Nephron (organoid): ENCODE measurements around the gene PIGS.
A peak's percentile ranks its signal among the peaks of the same experiment; 100 is the strongest.
"Not testable (repeated sequence)": the region's sequence is repeated elsewhere in the genome, so short reads cannot be mapped to it uniquely, and the experiment has no call there.

Source experiments
- H3K27ac Mint-ChIP-seq, 3 experiments: 2 replicates each; pipeline ENCODE4 v1.8.0; 2020; ENCODE audit warnings: mixed read lengths in 3 of 3, mild to moderate bottlenecking in 2 of 3, moderate library complexity in 1 of 3
- H3K27me3 Mint-ChIP-seq: 2 replicates; pipeline ENCODE4 v1.8.0; 2021; ENCODE audit warnings: low read depth, mild to moderate bottlenecking, moderate library complexity, mixed read lengths
- H3K36me3 Mint-ChIP-seq: 2 replicates; pipeline ENCODE4 v1.8.0; 2020; ENCODE audit warnings: low read depth, mixed read lengths
- H3K4me1 Mint-ChIP-seq: 2 replicates; pipeline ENCODE4 v1.8.0; 2020; ENCODE audit warnings: mixed read lengths
- H3K4me3 Mint-ChIP-seq, 3 experiments: 2 replicates each; pipeline ENCODE4 v1.8.0; 2020; ENCODE audit warnings: mild to moderate bottlenecking in 3 of 3, mixed read lengths in 3 of 3, moderate library complexity in 2 of 3
- H3K9me3 Mint-ChIP-seq: 2 replicates; pipeline ENCODE4 v1.8.0; 2020; ENCODE audit warnings: mixed read lengths
- CTCF ChIP-seq, 3 experiments: fragments of 200-600 bp; sonication (generic); IDR thresholded peaks; one replicate each; pipeline ENCODE4 v1.5.0; 2021; ENCODE audit warnings: antibody characterized with exemption in 3 of 3; ENCODE audit not compliant: unreplicated experiment in 3 of 3

Gene PIGS

GRCh38 chr17:28613931-28614381, 42.6 kb upstream of the PIGS start, which contains the start of gene RSKR:
RSKR (minus strand) TSS chr17:28614185; CDS start chr17:28614161, 24 bp downstream.
- H3K4me3 Mint-ChIP-seq: no peak within 1 kb of the TSS
- H3K9me3 Mint-ChIP-seq: no peaks in the 10 kb centered on the region
- H3K27me3 Mint-ChIP-seq: no peaks in the 10 kb centered on the region
- TF ChIP-seq CTCF (IDR thresholded peaks at IDR 0.05; ENCODE audit: unreplicated experiment in 3 of 3): no peak
- peaks cover 61% of the 10 kb centered on the region for H3K36me3 Mint-ChIP-seq
- peak within 1 kb of the TSS in 1 of 3 experiments; percentile 39 for H3K27ac Mint-ChIP-seq
- H3K4me1 Mint-ChIP-seq: peaks cover 6% of the 10 kb centered on the region

- Mint-ChIP-seq H3K27me3 (no peaks in the 10 kb centered on the region), H3K4me1 (peaks cover 6% of the 10 kb centered on the region), H3K9me3 (no peaks in the 10 kb centered on the region), H3K4me3 (no peak overlapping the region), H3K36me3 (peaks cover 54% of the 10 kb centered on the region), H3K27ac (peak overlapping the region in 1 of 3 experiments; percentile 39)
- peak; percentile 65 to 67 (median 66) for TF ChIP-seq CTCF (IDR thresholded peaks at IDR 0.05; ENCODE audit: unreplicated experiment in 3 of 3)
Observed at GRCh38 chr17:28612936-28613872, 41.9 kb upstream of the PIGS start.

GRCh38 chr17:28612531-28612930, 41.2 kb upstream of the PIGS start:
- Mint-ChIP-seq H3K27ac (peak overlapping the region in 1 of 3 experiments; percentile 39), H3K4me3 (no peak overlapping the region), H3K4me1 (peaks cover 6% of the 10 kb centered on the region), H3K36me3 (peaks cover 52% of the 10 kb centered on the region), H3K27me3 (no peaks in the 10 kb centered on the region), H3K9me3 (no peaks in the 10 kb centered on the region)
- no peak for TF ChIP-seq CTCF (IDR thresholded peaks at IDR 0.05; ENCODE audit: unreplicated experiment in 3 of 3)

- peaks cover 3% of the 10 kb centered on the region for H3K27me3 Mint-ChIP-seq
Observed at GRCh38 chr17:28610376-28610775, 39.1 kb upstream of the PIGS start.

GRCh38 chr17:28604031-28604430, 32.7 kb upstream of the PIGS start:
- H3K27me3 Mint-ChIP-seq, H3K9me3 Mint-ChIP-seq, H3K27ac Mint-ChIP-seq, H3K4me3 Mint-ChIP-seq, H3K4me1 Mint-ChIP-seq: not testable (repeated sequence)
- H3K36me3 Mint-ChIP-seq: peaks cover 16% of the 10 kb centered on the region

More at GRCh38 chr17:28610376-28610775, 39.1 kb upstream of the PIGS start:
- no peak for TF ChIP-seq CTCF (IDR thresholded peaks at IDR 0.05; ENCODE audit: unreplicated experiment in 3 of 3)
- peak overlapping the region in 1 of 3 experiments; percentile 2 for H3K27ac Mint-ChIP-seq
- H3K36me3 Mint-ChIP-seq: peaks cover 43% of the 10 kb centered on the region
- no peak overlapping the region for H3K4me3 Mint-ChIP-seq
- H3K9me3 Mint-ChIP-seq: no peaks in the 10 kb centered on the region
- no peaks in the 10 kb centered on the region for H3K4me1 Mint-ChIP-seq

- peak overlapping the region; percentile 59 to 90 (median 86) for H3K27ac Mint-ChIP-seq
- peaks cover 3% of the 10 kb centered on the region for H3K36me3 Mint-ChIP-seq
Observed at GRCh38 chr17:28599311-28600184, 28.2 kb upstream of the PIGS start.

More at GRCh38 chr17:28599311-28600184, 28.2 kb upstream of the PIGS start:
- no peaks in the 10 kb centered on the region for H3K27me3 Mint-ChIP-seq
- peaks cover 22% of the 10 kb centered on the region for H3K4me1 Mint-ChIP-seq
- no peaks in the 10 kb centered on the region for H3K9me3 Mint-ChIP-seq
- TF ChIP-seq CTCF (IDR thresholded peaks at IDR 0.05; ENCODE audit: unreplicated experiment in 3 of 3): no peak
- H3K4me3 Mint-ChIP-seq: peak overlapping the region; percentile 88 to 92 (median 90)
